Skeletal muscle tissue (tissue), 4 donors: ENCODE measurements around the gene CMAS. TPM values are rescaled to one million over a fixed set of nuclear protein-coding genes. Genes with fewer than 3 reads are reported as not detected.
"Not testable (repeated sequence)": the region's sequence is repeated elsewhere in the genome, so short reads cannot be mapped to it uniquely, and the experiment has no call there.

Experiments used
- H3K27ac ChIP-seq: one replicate; pipeline ENCODE4 v1.7.0; 2013; ENCODE audit warnings: mild to moderate bottlenecking, low read depth, low read length, inconsistent platforms
- H3K27me3 ChIP-seq, 3 donors: one replicate each; pipeline ENCODE4 v1.7.0; 2013; ENCODE audit warnings: low read length in 3 of 3; ENCODE audit not compliant: control insufficient read depth in 3 of 3, insufficient read depth in 3 of 3
- H3K36me3 ChIP-seq, 3 donors: one replicate each; pipeline ENCODE4 v1.7.0; 2013; ENCODE audit warnings: low read length in 3 of 3; ENCODE audit not compliant: control insufficient read depth in 3 of 3, insufficient read depth in 3 of 3
- H3K4me1 ChIP-seq, 3 donors: one replicate each; pipeline ENCODE4 v1.7.0; 2013; ENCODE audit warnings: low read length in 3 of 3, mild to moderate bottlenecking in 3 of 3; ENCODE audit not compliant: control insufficient read depth in 3 of 3, insufficient read depth in 3 of 3
- H3K4me3 ChIP-seq, 3 donors: one replicate each; pipeline ENCODE4 v1.7.0; 2013; ENCODE audit warnings: low read length in 3 of 3
- H3K9ac ChIP-seq, 3 donors: one replicate each; pipeline ENCODE4 v1.7.0; 2013; ENCODE audit warnings: low read length in 3 of 3, mild to moderate bottlenecking in 3 of 3, moderate library complexity in 2 of 3, low read depth in 1 of 3
- H3K9me3 ChIP-seq, 3 donors: one replicate each; pipeline ENCODE4 v1.7.0; 2013; ENCODE audit warnings: low read length in 3 of 3; ENCODE audit not compliant: control insufficient read depth in 3 of 3
- total RNA-seq: library from RNA; depleted of rRNA; stranded (reverse); fragments of >200 nt; gene quantifications from one replicate; pipeline ENCODE4 v1.2.3, GENCODE V29; 2014
- donor health status: Osteomylitis.

CMAS gene
- total RNA-seq, 1 donor from 2014 or later = 26.6 TPM

DNA sequence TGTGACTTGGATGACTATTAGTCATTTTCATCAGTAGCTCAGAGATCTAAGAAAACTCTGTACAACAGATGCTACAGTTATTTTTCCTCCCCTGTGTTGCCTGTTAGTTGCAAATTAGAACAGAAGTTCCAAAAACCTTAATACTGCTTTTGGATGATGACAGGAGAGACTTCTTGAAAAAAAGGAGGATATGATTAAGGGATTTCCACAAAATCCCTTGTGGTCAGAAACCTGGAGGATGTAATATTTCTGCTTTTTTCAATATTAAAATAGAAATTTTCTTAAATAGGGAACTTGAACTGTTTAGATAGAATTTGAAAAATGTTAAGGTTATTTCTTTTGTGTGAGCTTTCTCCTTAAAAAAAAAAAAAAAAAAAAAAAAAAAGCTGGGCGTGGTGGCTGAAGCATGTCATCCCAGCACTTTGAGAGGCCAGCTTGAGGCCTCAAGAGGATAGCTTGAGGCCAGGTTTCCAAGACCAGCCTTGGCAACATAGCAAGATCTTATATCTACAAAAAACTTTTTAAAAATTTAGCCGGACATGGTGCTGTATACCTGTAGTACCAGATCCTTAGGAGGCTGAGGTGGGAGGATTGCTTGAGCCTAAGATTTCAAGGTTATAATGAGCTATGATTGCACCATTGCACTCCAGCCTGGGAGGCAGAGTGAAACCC lies 14.1 kb downstream of the CMAS start:
- H3K36me3 ChIP-seq = peaks cover 8 to 42% (median 26%) of the 10 kb centered on the region in 3 donors
- H3K4me3 ChIP-seq = no peak overlapping the region
- no peak overlapping the region for H3K9ac ChIP-seq
- no peaks in the 10 kb centered on the region for H3K27me3 ChIP-seq
- H3K9me3 ChIP-seq = no peaks in the 10 kb centered on the region
- H3K27ac ChIP-seq = no peak overlapping the region
- no peaks in the 10 kb centered on the region for H3K4me1 ChIP-seq

DNA sequence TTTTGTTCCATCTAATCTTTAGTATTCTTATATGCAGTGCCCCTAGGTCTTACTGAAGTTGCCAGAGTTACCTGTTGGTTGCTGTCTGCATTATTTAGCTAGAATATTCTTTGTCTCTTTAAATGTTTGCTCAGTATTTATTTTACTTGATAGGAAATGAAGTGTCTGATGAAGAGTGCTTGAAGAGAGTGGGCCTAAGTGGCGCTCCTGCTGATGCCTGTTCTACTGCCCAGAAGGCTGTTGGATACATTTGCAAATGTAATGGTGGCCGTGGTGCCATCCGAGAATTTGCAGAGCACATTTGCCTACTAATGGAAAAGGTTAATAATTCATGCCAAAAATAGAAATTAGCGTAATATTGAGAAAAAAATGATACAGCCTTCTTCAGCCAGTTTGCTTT lies 18.9 kb downstream of the CMAS start:
- Histone ChIP-seq H3K36me3 (peaks cover 3 to 30% (median 4%) of the 10 kb centered on the region in 3 donors), H3K27me3 (no peaks in the 10 kb centered on the region), H3K9me3 (no peaks in the 10 kb centered on the region), H3K27ac (no peak overlapping the region), H3K4me3 (no peak overlapping the region), H3K4me1 (no peaks in the 10 kb centered on the region), H3K9ac (no peak overlapping the region)

DNA sequence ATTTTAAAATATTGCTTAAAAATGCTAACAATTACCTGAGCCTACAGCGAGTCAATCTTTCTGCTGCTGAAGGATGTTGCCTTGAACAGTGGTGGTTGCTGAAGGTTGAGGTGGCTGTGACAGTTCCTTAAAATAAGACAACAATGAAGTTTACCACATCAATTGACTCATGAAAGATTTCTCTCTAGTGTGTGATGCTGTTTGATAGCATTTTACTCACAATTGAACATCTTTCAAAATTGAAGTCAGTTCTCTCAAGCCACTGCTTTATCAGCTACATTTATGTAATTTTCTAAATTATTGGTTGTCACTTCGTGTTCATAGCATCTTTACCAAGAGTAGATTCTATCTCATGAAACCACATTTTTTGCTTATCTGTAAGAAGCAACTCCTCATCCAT lies 20.3 kb downstream of the CMAS start:
- Histone ChIP-seq H3K9ac (no peak overlapping the region), H3K27me3 (no peaks in the 10 kb centered on the region), H3K4me3 (no peak overlapping the region), H3K4me1 (no peaks in the 10 kb centered on the region), H3K27ac (no peak overlapping the region), H3K9me3 (no peaks in the 10 kb centered on the region), H3K36me3 (peaks cover 0 to 25% (median 3%) of the 10 kb centered on the region in 3 donors)

DNA sequence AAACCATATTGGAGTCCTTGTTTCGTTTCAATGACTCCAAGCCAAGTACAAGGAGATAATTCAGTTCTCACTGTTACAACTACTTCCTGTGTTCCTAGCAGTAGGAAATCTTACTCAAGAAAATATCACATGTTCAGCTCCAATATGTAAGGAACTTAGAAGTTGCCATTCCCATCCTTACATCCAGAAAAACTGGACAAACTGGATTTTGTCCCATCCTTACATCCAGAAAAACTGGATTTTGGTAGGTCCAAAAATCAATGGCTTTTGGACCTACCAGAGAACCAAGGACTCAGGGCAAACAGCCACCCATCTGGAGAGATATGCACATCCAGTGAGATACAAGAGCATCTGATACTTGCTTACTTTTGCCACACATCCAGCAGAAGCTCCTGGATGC lies 23.8 kb downstream of the CMAS start:
- H3K27ac ChIP-seq = no peak overlapping the region
- H3K4me3 ChIP-seq = no peak overlapping the region
- no peak overlapping the region for H3K9ac ChIP-seq
- no peaks in the 10 kb centered on the region for H3K27me3 ChIP-seq
- no peaks in the 10 kb centered on the region for H3K9me3 ChIP-seq
- no peaks in the 10 kb centered on the region for H3K4me1 ChIP-seq
- H3K36me3 ChIP-seq = peaks cover 0 to 8% (median 0%) of the 10 kb centered on the region in 3 donors

DNA sequence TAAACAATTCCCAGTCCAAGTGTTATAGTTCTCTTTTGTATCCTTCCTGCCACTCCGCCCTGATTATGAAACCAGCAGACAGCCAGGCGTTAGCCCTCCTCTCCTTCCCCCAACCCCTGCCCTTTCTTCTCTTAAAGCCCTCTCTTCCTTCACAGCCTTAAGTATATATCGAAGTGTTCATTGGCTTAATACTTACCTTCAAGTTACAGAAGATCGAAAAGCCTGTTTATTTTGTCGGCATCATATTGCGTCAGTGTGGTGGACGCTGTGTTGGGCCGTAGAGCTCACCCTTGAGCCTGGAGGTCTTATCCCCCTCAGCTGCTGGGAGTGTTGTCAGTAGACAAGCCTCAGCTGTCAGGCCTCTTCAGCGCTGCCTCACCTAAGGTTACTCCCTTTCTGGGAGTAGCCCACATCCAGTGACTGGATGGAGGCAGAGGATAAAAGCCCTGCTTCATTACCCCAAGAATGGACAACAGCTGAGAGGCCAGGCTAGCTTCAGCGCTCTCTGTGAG lies 36.2 kb downstream of the CMAS start:
- no peaks in the 10 kb centered on the region for H3K4me1 ChIP-seq
- H3K36me3 ChIP-seq = no peaks in the 10 kb centered on the region
- no peaks in the 10 kb centered on the region for H3K9me3 ChIP-seq
- H3K27ac ChIP-seq = no peak overlapping the region
- H3K9ac ChIP-seq = no peak overlapping the region
- no peak overlapping the region for H3K4me3 ChIP-seq
- no peaks in the 10 kb centered on the region for H3K27me3 ChIP-seq

DNA sequence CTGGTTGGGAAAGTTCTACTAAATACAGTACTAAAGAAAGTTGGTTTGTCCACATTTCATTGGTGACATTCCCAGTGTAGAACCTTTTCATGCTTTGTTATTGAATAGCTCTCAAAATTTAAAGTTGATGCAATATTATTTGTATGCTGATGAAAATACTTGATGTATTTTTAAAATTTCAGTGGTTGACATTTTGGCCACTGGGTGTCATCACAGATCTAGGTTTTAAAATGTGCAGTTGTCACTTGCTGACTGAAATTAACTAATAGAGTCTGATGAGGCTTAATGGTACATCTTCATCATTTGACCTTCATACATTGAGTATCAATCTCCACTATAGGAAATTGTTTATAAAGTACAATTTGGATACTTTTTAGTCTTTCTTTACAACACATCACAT lies 37.1 kb downstream of the CMAS start:
- no peaks in the 10 kb centered on the region for H3K27me3 ChIP-seq
- H3K9ac ChIP-seq = no peak overlapping the region
- no peak overlapping the region for H3K4me3 ChIP-seq
- no peaks in the 10 kb centered on the region for H3K4me1 ChIP-seq
- H3K27ac ChIP-seq = no peak overlapping the region
- H3K36me3 ChIP-seq = no peaks in the 10 kb centered on the region
- no peaks in the 10 kb centered on the region for H3K9me3 ChIP-seq

DNA sequence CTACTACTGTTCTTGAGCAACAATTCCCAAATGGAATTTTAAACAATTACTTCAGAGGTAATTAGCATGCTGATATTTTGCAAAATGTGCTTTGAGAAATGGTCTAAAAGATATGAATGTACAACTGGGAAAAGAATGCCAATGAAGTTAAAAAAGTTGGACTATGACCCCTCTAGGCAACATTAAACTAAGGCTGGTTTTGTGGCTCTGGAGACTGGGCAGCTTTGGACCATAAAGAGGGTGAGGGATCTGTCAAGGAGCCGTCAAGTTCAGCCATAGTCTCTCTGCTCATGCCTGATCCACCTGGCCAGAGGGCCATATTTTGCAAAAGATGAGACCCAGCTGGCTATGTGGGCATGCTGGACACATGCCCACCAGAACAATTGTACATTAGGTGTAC lies 38.8 kb downstream of the CMAS start:
- Histone ChIP-seq H3K27me3 (no peaks in the 10 kb centered on the region), H3K27ac (no peak overlapping the region), H3K4me1 (no peaks in the 10 kb centered on the region), H3K4me3 (no peak overlapping the region), H3K36me3 (no peaks in the 10 kb centered on the region), H3K9ac (no peak overlapping the region), H3K9me3 (no peaks in the 10 kb centered on the region)

DNA sequence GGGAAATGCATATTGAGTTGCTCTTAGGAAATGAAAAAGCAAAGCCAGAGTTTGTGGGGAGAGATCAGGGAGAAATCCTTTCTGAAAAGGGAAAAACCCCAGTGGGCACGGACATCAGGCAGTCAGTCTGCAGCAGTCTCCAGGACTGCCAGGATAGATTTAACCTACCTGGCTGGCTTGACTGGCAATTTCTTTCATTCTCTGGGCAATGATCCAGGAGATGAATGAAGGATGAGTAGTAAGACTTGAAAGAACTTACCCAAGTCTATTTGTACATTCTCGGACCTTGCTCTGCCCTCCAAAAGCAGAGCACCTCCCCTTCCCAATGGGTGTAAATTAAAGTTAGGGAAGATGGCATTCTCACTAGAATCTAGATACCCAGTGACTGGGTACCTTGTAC lies 42.9 kb downstream of the CMAS start:
- Histone ChIP-seq H3K4me1 (no peaks in the 10 kb centered on the region), H3K9me3 (no peaks in the 10 kb centered on the region), H3K36me3 (no peaks in the 10 kb centered on the region), H3K27me3 (no peaks in the 10 kb centered on the region), H3K27ac (no peak overlapping the region), H3K9ac (no peak overlapping the region), H3K4me3 (no peak overlapping the region)

DNA sequence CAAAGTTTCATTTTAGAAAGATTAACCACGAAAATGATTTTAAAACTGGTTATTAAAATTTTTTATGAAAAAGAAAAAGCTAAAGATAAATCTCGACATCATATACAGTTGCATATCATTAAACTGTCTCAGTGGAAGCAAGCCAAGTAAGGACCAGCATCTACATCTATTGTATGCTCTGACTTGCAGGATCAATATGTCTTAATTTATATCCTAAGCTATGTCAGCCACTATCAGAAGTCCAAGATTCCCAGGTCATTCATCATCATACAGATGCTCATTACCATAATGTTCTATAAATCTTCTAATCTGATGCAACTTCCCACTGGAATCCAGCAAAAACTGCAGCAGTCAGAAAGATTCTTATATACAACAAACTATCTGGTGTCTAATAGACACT lies 43.5 kb downstream of the CMAS start:
- no peaks in the 10 kb centered on the region for H3K4me1 ChIP-seq

DNA sequence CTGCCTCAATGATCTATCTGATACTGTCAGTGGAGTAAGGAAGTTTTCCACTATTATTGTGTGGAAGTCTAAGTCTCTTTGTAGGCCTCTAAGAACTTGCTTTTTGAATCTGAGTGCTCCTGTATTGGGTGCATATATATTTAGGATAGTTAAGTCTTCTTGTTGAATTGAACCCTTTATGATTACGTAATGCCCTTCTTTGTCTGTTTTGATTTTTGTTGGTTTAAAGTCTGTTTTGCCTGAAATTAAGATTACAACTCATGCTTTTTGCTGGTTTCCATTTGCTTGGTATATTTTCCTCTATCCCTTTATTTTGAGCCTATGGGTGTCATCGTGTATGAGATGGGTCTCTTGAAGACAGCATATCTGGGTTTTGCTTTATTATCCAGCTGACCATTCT lies 53.0 kb downstream of the CMAS start:
- not testable (repeated sequence) for H3K4me1 ChIP-seq, H3K9me3 ChIP-seq, H3K4me3 ChIP-seq, H3K27ac ChIP-seq, H3K9ac ChIP-seq, H3K27me3 ChIP-seq, H3K36me3 ChIP-seq

More for the DNA sequence above, 43.5 kb downstream of the CMAS start:
- Histone ChIP-seq H3K27ac (no peak overlapping the region), H3K4me3 (no peak overlapping the region), H3K36me3 (no peaks in the 10 kb centered on the region), H3K9me3 (no peaks in the 10 kb centered on the region), H3K9ac (no peak overlapping the region), H3K27me3 (no peaks in the 10 kb centered on the region)
